HT-29 (cell line): Measurements from ENCODE around the gene RAB27A. TPM values are rescaled to one million over a fixed set of nuclear protein-coding genes. Genes with fewer than 3 reads are reported as not detected.

Experiments
- DNase-seq: peaks from one replicate; pipeline ENCODE4 v3.0.0-alpha.2; 2015; ENCODE audit warnings: low spot score
- total RNA-seq: library from RNA; depleted of rRNA; stranded (reverse); fragments of >200 nt; shearing (Covaris generic); gene quantifications from 2 replicates; pipeline ENCODE4 v1.2.3, GENCODE V29; 2014

Gene RAB27A
- total RNA-seq, 1 experiment from 2014 or later, result 1.4 TPM

DNA sequence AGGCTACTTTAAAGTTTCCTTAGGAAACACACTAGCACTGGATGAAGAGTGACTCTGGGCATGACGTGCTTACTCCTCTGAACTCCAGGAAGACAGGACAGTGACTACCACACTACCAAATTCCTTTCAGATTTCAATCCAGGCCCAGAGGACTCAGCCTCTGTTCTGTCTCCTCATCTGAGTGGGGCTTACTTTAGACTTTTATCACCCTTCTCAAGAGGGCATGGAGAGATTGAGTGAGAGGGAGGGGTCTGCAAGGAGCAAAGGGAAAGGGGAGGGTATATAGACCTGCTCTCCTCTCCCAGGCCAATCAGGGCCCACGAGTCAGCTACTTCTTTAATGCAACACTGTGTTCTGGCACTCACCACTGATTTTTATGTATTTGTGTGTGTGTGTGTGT is 63.5 kb downstream of the RAB27A start:
- DNase-seq, result no peak

DNA sequence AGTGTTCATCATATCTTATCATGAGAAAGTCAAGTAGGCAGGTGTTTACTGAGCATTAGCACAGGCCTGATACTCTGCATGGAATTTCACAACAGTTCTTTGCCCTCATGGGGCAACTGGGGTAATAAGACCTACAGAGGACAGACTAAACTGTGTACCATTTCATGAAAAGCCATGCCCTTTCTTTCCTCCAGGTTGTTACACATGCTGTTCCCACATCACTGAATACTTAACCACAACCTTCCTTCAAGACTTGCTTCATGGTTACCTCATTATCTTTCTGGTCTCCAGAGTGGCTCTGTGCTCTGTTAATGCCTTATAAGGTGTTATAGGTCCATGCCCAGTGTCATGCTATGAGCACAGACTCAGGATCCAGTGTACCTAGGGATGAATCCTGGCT is 64.7 kb downstream of the RAB27A start:
- DNase-seq, result no peak

DNA sequence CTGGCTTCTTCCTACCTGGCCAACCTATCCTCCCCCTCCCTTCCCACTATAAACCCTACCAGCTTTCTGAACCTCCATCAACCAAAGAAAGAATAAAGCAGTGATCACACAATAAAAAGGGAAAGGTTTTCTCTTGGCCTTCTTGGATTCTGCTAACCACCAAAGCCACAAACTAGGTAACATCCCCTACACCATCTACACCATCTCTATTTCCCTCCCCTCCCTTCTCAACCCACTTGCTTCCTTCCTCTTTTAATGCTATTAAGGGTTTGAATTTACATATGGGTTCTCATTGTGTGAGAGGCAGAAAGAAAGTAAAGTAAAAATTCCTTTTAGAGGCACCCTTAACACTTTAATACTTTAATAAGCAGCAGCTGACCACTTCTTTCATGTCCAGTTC is 67.0 kb downstream of the RAB27A start:
- no peak for DNase-seq

DNA sequence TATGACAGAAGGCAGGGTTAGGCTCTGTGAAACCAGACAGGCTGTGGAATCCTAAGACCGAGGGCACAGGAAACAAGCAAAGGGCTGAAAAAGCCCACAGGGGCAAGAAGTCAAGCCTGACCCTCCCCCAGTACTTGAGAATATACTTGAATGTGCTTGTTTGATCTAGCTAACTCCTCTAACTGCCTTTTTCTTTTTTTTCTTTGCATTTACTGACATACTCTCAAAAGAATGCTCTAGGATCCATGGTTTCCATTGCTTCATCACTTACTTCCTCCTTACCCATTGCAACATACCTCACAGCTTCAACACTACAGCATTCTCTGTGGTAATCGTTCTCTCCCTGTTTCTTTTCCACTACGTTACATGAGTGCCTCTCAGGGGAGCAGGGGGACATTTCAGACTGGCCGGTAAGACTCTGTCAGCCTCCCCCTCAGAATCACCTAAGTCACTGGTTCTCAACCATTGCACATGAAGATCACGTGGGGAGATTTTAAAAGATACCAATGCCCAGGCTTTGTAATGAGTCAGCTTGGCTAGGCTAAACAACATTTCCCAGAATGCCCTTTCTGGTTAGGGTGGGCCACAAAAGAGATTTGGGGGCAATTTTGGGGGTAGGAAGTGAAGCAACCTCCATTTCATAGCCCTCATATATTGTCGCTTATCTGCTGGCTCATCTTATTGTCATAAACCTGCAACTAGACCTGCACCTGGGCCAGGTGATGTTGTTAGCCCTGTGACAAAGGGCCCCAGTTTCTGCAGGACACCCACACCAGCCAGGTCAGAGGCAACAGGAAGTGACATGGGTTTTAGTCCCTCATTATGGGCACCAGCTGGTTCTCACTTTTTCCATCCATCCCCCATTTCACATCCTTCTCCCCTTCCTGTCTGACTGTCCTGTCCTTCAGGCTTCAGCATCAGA is 68.3 kb downstream of the RAB27A start:
- peak; percentile 14 for DNase-seq

DNA sequence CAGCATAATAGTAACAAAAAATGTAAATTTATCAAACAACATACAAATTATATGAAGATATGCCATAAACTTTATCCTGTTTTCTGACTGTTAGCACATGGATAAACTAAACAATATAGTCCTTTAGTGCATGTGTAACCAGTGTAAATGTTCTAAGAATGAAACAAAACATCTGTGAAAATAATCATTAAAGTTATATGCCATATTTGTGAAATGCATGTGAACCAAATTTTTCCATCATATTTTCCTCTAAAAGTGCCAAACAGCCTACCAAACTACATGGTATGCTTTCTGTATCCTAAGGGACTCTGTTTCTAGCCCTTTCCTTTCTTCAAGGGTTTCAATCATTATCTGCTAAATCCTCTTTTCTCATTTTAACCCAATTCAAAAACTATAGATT is 69.0 kb downstream of the RAB27A start:
- DNase-seq, result no peak

DNA sequence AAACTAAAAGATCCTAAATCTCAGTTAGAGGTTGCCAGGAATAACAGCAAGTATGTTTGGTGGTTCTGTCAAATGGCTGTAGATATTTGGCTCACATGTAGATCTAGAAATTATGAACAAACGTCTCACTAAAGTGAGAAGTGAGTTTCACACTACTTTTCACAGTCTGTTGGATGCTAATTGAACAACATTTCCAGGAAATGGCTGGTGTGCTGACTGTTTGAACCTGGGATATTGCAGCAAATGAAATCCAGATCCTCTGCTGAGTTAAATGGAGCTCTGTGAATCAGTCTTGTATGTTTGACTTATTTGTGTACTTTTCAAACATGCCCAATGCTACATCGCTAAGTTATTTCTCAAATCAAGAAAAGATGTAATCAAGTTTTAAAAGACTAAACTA is 71.6 kb downstream of the RAB27A start:
- DNase-seq, result no peak

DNA sequence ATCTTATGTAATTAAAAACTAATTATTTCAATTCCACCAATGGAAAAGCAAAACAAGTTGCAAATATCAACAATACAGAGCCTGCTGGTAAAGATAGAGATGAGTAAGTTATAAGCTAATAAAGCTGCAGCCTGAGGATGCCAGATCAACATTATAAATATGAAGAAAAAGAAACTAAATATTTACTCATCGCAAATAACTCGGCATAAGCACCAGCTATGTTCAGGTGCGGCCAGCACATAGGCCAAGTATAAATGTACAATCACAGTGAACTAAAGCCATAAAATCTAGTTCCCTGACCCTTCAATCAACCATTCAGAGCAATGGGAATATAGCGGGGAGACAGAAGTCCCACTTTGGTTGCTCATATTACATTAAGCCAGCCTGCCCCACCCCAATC is 85.1 kb downstream of the RAB27A start:
- no peak for DNase-seq

DNA sequence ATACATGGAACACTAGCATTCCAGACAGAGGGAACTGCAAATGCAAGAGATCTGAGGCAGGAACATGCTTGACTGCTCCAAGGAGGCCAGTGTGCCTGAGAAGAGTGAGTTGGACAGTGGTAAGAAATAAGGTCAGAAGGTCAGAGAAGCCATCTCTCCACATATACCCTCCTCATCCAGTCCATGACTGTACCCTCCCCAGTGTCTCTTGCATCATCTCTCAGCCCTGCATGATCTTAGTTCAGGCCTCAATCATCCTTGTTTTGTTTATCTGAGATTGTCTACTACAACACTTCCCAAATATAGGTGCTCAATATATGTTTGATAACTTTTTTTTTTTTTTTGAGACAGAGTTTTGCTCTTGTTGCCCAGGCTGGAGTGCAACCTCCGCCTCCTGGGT is 87.4 kb downstream of the RAB27A start:
- no peak for DNase-seq

DNA sequence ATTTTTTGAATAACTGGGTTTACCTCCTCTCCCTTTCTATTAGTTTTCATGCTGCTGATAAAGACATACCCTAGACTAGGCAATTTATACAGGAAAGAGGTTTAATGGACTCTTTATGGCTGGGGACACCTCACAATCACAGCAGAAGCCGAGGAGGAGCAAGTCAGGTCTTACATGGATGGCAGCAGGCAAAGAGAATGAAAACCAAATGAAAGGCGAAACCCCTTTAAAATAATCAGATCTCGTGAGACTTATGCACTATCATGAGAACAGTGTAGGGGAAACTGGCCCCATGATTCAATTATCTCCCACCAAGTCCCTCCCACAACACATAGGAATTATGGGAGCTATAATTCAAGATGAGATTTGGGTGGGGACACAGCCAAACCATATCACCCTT is 90.9 kb downstream of the RAB27A start:
- DNase-seq, result no peak

DNA sequence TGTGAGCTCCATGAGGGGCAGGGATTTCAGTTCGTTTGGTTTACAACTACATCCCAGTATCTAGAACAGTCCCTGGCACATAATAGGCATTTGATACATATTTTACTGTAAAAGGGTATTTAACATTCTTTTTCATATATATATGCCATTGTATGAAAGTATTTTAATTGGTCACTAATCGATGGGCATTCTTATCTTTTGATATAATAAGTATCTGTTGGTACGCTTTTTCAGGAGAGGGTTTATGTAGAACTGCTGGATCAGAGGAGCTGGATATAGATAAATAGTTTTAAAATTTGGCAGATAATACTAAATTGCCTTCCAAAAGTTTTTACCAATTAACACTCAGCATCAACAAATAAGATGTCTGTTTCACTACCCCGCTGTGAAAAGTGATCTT is 91.9 kb downstream of the RAB27A start:
- DNase-seq, result no peak

DNA sequence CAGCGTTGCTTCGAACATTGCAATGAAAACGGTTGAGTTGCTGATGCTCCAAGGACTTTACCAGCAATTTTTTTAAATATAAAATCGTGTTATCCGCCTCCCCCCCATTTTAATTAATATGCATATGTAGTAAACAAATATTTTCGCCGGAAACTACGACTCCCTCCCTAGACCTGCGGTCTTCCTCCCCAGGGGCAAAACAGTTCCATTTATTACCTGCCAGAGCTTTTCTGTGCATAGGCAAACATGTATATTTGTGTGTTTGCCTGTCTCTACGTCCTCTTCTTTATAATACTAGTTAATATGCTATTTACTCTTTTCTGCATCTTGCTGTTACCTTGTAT is 92.3 kb downstream of the RAB27A start:
- DNase-seq, result no peak

DNA sequence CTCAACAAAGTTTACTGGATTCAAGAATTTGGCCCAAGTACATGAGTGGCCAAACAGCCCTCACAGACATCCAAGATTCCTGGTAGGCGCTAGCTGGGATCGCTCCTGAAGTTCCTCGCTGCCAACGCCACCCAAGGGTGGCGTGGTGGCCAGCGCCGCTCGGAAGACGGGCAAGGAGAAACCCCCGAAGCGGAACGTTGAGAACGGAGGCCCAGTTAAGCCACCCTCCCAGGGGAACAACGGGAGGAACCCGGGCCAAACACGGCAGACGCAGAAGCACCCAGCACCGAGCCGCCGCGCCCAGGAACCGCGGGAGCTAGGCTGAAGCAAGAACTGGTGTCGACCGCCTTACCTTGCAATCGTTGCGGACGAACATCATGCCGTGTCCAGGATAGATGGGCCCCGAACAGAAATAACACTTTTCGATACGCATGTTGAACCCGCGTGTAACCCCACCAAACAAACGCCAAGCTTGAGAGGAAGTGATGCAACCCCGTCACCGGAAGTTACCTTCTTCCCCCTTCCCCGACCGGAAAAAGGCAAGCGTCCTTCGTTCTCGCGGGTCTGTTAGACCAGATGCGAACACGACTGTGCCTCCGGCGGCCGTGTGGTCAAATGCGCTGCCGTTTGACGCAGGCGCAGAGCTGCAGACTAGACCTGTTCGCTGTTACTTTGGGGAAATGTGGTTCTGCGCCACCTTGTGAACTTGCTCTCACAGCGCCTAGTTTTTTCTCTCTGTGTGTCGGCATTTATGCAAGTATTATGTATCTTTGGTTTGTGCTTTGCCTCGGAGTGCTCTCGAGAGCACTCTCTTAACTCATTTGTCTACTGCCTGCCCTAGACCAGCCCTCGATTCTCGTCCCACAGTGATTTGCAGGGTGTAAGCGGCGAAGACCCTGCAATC is 92.9 kb downstream of the RAB27A start, which contains the start of gene RSL24D1:
Gene RSL24D1 (minus strand): TSS at position 484 of the 904 bp plus-strand sequence. CDS start 51 bp downstream, at position 433.
- peak; percentile 99 for DNase-seq

DNA sequence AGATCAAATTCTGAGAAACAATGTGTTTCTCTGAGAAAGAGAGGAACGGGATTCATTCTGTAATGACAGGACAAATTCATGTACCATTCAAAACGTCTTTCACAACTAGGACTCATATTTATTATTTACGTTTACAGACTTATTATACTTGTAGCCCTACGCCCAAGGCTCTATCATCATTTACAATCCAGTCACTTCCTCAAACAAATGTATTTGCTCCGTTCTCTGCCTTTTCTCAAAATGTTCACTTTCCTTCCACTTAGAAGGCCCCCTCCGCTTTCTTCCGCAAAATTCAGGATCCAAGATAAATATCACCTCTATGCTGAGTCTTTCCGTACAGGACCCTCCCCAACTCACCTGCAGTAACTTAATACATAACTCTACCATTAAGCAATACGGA is 93.6 kb downstream of the RAB27A start:
- DNase-seq, result no peak

DNA sequence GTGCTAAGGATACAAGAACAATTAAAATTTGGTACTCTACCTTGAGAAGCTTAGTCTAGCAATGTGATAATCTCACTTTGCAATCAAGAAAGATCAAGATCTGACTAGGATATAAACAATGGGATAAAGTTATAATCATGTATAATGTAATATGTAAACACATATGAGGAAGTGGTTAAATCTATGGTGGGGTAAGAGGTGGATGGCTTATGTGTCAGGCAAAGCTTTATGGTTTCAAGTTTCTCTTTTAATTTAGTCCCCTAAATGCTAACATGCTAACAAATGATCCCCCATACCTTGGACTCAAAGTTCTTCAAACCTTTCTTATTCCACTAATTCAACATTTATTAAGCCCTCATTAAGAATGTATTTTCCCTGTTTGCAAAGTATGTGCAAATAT is 95.4 kb downstream of the RAB27A start:
- no peak for DNase-seq

DNA sequence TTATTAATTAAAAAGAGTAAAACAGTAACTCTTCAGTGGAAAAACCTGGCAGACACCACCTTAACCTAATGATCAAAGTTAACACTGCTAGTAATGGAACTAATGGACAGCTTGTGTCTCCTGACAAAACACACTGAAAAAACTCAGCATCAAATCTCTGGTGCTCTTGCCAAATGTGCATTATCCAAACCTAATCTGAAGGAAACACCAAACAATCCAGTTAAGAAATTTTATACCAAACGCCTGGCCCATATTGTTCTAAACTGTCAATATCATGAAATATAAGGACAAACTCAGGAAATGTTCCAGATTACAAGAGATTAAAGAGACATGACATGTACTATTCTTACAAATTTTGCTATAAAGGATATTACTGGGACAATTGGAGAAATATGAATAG is 103.3 kb downstream of the RAB27A start:
- no peak for DNase-seq

DNA sequence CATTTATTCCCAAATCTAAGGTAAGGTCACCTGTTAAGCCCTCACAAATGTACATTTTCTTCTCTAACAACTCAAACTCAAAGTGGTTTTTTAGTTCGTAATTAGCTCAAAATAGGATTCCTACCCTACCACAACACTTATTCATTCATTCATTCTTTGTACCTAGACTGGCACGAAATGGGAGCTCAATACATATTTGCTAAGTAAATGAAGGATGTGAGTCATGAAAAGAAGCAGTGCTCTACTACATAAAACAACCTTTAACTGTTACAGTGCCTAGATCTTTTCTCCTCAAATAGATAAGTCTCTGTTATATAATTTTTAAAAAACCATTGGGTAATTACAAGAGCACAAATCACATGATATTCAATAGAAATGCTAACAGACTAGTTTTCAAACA is 105.9 kb downstream of the RAB27A start:
- DNase-seq, result no peak

DNA sequence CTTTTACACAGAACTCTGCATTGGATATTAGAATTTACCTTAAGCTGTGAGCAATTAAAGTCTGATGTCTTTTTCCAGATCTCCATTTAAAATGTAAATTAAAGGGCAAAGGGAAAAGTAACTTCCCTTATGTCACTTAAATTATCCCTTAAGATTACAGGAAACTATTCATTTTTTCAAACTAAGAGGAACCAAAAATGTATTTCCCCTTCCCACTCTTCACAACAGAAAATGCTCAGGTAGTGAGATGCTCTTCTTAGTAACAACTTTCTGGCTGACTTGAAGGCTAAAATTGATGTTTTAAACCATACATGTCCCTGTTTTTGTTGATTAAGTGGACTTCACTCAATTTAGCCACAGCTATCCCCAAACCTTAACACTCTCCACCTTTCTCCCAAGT is 110.5 kb downstream of the RAB27A start:
- no peak for DNase-seq

DNA sequence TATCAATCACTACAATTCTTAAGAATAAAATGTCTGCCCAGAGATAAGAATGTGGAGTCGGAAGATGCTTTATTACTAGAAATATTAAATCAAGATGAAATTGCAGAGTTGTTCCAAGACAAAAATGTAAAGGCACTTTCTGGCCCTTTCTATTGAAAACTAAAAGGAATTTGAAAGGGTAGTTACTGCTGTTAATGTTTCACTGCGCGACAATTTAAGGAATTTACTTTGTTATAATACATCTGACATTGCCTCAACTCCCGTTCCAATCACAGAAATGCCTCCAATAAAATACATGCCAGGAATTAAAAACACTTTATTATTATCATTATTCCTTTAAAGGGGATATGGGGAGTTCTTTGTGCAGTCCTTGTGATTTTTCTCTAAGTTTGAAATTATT is 119.3 kb downstream of the RAB27A start:
- DNase-seq, result no peak

DNA sequence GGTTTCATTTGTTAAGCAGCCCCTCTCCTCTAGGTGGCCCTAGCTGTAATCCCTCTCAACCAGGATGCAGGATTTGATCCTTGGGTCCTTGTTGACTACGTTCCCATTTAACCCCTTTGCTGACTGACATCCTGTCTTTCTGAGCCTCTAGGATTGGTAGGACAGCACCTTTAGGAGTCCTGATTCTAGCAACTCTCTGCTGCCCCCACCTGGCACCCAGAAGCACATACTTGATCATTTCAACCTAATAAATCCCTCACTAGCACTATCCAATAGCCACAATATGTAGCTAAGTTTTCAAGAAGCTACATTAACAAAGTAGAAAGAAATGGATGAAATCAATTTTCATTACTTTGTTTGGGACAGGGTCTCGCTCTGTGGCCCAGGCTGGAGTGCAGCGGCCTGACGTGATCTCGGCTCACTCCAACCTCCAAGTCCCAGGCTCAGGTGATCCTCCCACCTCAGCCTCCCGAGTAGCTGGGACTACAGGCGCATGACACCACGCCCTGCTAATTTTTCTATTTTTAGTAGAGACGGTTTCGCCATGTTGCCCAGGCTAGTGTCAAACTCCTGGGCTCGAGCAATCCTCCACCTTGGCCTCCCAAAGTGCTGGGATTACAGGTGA is 121.2 kb downstream of the RAB27A start:
- peak; percentile 91 for DNase-seq

DNA sequence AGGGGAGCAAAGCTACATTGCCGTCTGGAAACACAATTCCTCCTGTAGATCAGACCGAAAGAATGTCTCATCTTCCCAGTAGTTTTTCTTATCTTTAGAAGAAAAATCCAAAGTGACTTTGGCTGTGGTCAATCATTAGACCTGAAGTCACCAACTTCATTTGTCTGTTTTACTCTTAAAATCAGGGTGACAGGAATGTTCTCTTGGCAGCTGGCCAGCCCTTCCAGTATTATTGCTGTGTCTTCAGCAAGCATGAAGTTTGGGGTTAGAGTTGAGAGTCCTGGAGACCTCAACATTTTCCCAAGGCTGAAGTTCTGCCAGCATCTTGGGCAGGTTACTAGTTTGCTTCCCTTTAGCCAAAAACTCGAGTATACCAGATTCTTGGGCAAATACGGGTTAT is 125.3 kb downstream of the RAB27A start:
- DNase-seq, result no peak
